Stimulated activated CD4-positive, alpha-beta T cell treated with anti-CD3 and anti-CD28 coated beads, TNF-alpha, amount 100 ng/mL, for 48 hours (primary cell): ENCODE measurements around the gene DCDC2C.

ENCODE experiments used
- DNase-seq, 3 donors: peaks; one replicate each; pipeline ENCODE4 v3.0.0-alpha.2; 2020; ENCODE audit warnings: low read depth in 3 of 3

The DCDC2C gene

GRCh38 chr2:3895021-3895420, 191.6 kb downstream of the DCDC2C start:
- DNase-seq, result no peak
